Breast epithelium (tissue), 3 donors: ENCODE results near the gene IQGAP2.

Experiments used
- POLR2A ChIP-seq: fragments of 450-650 bp; IDR thresholded peaks from one replicate; pipeline ENCODE4 v1.6.1; 2016; ENCODE audit warnings: antibody characterized with exemption, mild to moderate bottlenecking, moderate library complexity
- POLR2AphosphoS5 ChIP-seq, 3 donors: sonication (generic); formaldehyde crosslinking; IDR thresholded peaks; one replicate each; pipeline ENCODE4 v1.6.1; 2017; ENCODE audit warnings: antibody characterized with exemption in 3 of 3
- TF ChIP-seq, protein P1 (sequence below), 3 donors: fragments of 450-650 bp; IDR thresholded peaks; one replicate each; pipeline ENCODE4 v1.5.1; 2016 to 2017; ENCODE audit warnings: antibody characterized with exemption in 3 of 3, mild to moderate bottlenecking in 3 of 3, moderate library complexity in 3 of 3

DNA sequence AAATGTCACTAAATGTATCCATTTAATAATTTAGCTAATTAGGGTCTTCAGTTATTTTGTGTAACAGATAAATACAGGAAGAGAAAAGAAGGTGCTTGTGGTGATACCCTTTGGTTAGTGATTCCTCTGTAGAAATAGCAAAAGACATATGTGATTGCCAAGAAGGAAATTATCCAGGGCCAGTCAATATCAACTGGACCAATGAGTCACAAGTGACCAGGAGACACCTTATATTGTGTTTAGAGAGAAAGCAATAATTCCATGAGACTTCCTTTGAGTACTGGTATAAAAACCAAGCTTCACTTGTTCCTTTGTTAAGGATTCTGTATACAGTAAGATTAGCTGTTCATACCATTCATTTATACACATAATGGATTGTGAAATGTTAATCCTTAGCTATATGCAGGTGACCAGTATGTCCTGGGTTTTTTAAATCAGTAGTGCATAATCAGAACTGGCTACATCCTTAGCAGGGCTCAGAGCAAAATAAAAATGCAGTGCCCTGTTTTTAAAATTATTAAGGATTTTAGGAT, 301.1 kb downstream of the IQGAP2 start:
- TF ChIP-seq, protein P1, sequence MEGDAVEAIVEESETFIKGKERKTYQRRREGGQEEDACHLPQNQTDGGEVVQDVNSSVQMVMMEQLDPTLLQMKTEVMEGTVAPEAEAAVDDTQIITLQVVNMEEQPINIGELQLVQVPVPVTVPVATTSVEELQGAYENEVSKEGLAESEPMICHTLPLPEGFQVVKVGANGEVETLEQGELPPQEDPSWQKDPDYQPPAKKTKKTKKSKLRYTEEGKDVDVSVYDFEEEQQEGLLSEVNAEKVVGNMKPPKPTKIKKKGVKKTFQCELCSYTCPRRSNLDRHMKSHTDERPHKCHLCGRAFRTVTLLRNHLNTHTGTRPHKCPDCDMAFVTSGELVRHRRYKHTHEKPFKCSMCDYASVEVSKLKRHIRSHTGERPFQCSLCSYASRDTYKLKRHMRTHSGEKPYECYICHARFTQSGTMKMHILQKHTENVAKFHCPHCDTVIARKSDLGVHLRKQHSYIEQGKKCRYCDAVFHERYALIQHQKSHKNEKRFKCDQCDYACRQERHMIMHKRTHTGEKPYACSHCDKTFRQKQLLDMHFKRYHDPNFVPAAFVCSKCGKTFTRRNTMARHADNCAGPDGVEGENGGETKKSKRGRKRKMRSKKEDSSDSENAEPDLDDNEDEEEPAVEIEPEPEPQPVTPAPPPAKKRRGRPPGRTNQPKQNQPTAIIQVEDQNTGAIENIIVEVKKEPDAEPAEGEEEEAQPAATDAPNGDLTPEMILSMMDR (IDR thresholded peaks at IDR 0.05): no peak
- TF ChIP-seq POLR2AphosphoS5 (IDR thresholded peaks at IDR 0.05) (no peak), POLR2A (no peak)
